Thoracic aorta (tissue), 2 donors: ENCODE results near the gene MAP7D3. TPM values are rescaled to one million over a fixed set of nuclear protein-coding genes. Genes with fewer than 3 reads are reported as not detected.
A peak's percentile ranks its signal among the peaks of the same experiment; 100 is the strongest.
"Not testable (repeated sequence)": the region's sequence is repeated elsewhere in the genome, so short reads cannot be mapped to it uniquely, and the experiment has no call there.

Source experiments
- ATAC-seq: fragments of 150-250 bp; one replicate; pipeline ENCODE4 v1.8.0; 2017; ENCODE audit warnings: low read depth; ENCODE audit not compliant: insufficient number of reproducible peaks, low FRiP score
- DNase-seq: peaks from one replicate; pipeline ENCODE4 v3.0.0-alpha.2; 2020; ENCODE audit warnings: low spot score
- H3K27ac ChIP-seq, 2 donors: fragments of 200-600 bp; sonication (generic); 1 replicate in 1 of 2; 2 replicates in 1 of 2; pipeline ENCODE4 v1.5.1; 2016; ENCODE audit warnings: mild to moderate bottlenecking in 2 of 2, moderate library complexity in 2 of 2
- H3K27me3 ChIP-seq: fragments of 200-600 bp; sonication (generic); replicated peaks from 2 replicates; pipeline ENCODE4 v1.6.0; 2016; ENCODE audit warnings: mild to moderate bottlenecking; ENCODE audit not compliant: insufficient read depth
- H3K36me3 ChIP-seq: fragments of 200-600 bp; sonication (generic); one replicate; pipeline ENCODE4 v1.5.1; 2016
- H3K4me1 ChIP-seq, 2 donors: fragments of 200-600 bp; sonication (generic); 1 replicate in 1 of 2; 2 replicates in 1 of 2; pipeline versions ENCODE4 v1.5.1 to v1.6.0; 2016; ENCODE audit warnings: low read depth in 2 of 2, mild to moderate bottlenecking in 1 of 2; ENCODE audit not compliant: control insufficient read depth in 1 of 2
- H3K4me3 ChIP-seq: fragments of 200-600 bp; sonication (generic); 2 replicates; pipeline ENCODE4 v1.5.1; 2016; ENCODE audit warnings: mild to moderate bottlenecking
- H3K9me3 ChIP-seq: fragments of 200-600 bp; sonication (generic); 2 replicates; pipeline ENCODE4 v1.5.1; 2016
- total RNA-seq, 2 donors: library from RNA; depleted of rRNA; stranded (reverse); fragments of >200 nt; gene quantifications; one replicate each; pipeline versions ENCODE4 v1.1.0 to v1.2.3, GENCODE V29; 2016
- TF ChIP-seq, protein P1 (sequence below): fragments of 200-600 bp; sonication (generic); IDR thresholded peaks from one replicate; pipeline ENCODE4 v1.5.1; 2019; ENCODE audit warnings: antibody characterized with exemption

The MAP7D3 gene
- total RNA-seq, 2 donors from 2014 or later = 41.6 to 44.5 TPM

DNA sequence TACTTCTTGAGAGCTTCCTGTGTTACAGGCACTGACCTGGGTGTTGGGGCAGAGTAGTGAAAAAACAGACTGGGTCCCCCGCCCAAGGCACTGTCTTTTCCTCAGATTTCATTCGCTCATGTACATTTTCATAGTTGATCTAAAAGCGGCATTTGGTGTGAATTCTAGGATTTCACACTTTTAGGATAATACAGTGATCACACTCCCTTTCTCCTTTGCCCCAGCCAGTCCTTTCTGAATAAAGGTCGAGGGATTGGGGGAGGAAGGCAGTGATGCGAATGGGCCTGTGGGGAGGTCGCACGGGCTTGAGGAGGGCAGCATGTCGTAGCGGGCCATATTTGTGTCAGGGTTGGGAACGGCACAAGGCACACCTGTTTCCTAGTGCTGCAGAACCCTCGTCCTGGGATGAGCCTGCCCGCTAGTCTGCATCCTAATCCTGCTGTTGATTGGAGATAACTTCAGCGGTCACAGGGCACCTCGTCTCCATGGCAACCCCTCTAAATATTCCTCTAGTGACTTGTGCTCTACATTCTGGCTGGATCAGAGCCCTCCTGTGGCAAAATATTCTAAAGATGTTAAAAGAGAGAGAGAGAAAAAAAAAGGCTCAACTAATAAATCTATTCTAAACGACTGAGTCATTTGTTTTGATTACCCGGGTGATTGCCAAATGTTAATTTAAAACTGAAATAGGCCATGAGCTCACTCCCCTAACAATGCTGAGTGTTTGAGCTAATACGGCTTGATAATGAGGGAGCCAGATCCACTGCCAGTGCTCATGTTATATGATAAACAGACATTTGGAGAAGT, 82.1 kb downstream of the MAP7D3 start:
- Histone ChIP-seq H3K9me3 (no peaks in the 10 kb centered on the region), H3K4me1 (peaks cover 13 to 72% of the 10 kb centered on the region in 2 donors), H3K27me3 (no peaks in the 10 kb centered on the region), H3K4me3 (peak overlapping the region; percentile 41), H3K36me3 (no peaks in the 10 kb centered on the region), H3K27ac (peak overlapping the region; percentile 89 to 97)
- DNase-seq = peak; percentile 56
- TF ChIP-seq, protein P1, sequence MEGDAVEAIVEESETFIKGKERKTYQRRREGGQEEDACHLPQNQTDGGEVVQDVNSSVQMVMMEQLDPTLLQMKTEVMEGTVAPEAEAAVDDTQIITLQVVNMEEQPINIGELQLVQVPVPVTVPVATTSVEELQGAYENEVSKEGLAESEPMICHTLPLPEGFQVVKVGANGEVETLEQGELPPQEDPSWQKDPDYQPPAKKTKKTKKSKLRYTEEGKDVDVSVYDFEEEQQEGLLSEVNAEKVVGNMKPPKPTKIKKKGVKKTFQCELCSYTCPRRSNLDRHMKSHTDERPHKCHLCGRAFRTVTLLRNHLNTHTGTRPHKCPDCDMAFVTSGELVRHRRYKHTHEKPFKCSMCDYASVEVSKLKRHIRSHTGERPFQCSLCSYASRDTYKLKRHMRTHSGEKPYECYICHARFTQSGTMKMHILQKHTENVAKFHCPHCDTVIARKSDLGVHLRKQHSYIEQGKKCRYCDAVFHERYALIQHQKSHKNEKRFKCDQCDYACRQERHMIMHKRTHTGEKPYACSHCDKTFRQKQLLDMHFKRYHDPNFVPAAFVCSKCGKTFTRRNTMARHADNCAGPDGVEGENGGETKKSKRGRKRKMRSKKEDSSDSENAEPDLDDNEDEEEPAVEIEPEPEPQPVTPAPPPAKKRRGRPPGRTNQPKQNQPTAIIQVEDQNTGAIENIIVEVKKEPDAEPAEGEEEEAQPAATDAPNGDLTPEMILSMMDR = no peak
- ATAC-seq = peak; percentile 87

DNA sequence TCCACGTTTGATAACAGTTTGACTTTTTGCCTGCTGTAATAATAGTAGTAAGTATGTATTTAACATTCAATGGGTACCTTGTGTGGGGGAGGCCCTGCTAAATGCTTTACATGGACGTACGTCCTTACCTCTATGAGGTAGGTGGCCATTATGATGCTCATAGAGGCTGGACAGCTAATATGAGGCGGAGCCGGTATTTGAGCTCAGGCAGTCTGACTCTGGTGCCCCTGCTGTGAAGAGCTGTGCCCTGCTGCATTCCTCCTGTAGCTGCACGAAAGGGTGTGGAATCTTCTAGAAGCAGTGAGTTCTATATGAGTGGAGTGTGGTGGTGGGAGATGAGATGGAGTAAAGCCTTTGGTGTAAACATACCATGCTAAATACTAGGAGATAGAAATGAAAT, 83.2 kb downstream of the MAP7D3 start:
- Histone ChIP-seq H3K4me1 (peaks cover 17 to 66% of the 10 kb centered on the region in 2 donors), H3K4me3 (peak overlapping the region; percentile 41), H3K27ac (peak overlapping the region; percentile 89 to 97)
- ATAC-seq, H3K9me3 ChIP-seq, H3K36me3 ChIP-seq, H3K27me3 ChIP-seq, DNase-seq: not testable (repeated sequence)

DNA sequence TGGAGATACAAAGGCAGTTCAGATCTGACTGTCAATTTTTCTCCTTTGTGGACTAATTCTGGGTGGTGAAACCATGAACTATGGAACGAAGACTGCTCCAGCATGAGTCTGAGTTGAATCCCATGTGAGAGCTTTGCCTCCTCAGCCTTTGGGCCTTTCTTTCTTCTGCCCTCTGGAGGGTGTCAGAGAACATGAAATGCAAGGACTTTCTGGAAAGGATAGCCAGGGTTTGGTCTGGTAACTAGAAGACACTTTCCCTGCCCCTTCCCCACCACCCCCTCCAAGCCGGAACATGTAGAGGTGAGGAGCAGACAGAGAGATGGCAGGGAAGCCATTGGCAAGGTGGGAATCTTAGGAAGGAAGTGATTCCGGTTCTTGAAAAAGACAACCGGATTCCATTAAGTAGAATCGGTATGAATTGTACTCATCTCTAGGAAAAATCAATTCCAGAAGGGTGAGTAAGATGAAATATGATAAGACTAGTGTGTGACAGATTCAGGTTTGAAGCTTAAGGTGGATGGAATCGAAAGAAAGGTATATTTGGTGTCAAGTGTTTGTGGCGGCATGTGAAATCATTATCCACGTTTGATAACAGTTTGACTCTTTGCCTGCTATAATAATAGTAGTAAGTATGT, 84.9 kb downstream of the MAP7D3 start:
- ATAC-seq (no peak), DNase-seq (no peak)
- Histone ChIP-seq H3K4me3 (peak overlapping the region; percentile 39), H3K36me3 (no peaks in the 10 kb centered on the region), H3K27ac (peak overlapping the region; percentile 61 to 97), H3K27me3 (no peaks in the 10 kb centered on the region), H3K9me3 (no peaks in the 10 kb centered on the region), H3K4me1 (peaks cover 24 to 68% of the 10 kb centered on the region in 2 donors)
- TF ChIP-seq, protein P1 = peak; percentile 28

DNA sequence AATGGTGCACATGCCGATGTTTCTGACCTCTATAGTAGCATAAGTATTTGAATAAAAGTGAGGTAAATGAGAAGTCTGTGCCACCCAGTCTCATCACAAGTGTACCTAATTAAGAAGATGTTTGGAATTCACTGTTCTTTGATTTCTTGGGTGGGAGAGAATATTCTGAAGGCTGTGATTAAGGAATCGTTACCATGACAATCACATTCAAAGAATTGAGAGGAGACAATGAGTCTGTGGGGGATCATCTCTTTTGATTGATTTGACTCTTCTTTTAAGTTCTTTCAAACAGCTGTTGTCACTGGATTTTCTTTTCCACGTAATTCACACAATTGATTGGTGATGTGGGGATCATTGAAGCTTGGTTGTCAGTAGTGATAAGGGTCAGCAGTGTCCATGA, 85.8 kb downstream of the MAP7D3 start:
- peaks cover 18 to 66% of the 10 kb centered on the region in 2 donors for H3K4me1 ChIP-seq
- no peaks in the 10 kb centered on the region for H3K36me3 ChIP-seq
- DNase-seq (no peak), ATAC-seq (no peak)
- no peaks in the 10 kb centered on the region for H3K27me3 ChIP-seq
- TF ChIP-seq, protein P1 = no peak
- H3K4me3 ChIP-seq = no peak overlapping the region
- H3K9me3 ChIP-seq = no peaks in the 10 kb centered on the region
- peak overlapping the region in 1 of 2 donors; percentile 97 for H3K27ac ChIP-seq

DNA sequence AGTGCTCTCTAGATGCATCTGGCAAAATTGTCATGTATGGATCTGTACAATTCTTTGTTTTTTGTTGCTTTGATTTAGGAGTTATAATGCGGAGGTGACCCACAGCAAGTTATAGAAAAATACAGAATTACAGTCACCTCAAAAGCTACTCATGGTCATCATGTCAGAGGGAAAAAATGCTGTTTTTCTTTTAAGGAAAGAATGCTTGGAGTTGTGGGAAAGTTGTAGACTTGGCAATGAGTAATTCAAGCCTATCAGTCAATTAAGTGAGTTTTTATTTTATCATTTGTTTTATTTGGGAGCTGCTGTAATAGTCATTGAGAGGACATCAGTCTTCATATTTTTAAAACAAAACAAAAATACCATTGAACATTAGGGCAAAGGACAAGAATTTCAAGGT, 87.5 kb downstream of the MAP7D3 start:
- no peaks in the 10 kb centered on the region for H3K27me3 ChIP-seq
- no peaks in the 10 kb centered on the region for H3K9me3 ChIP-seq
- peak overlapping the region; percentile 70 to 97 for H3K27ac ChIP-seq
- no peaks in the 10 kb centered on the region for H3K36me3 ChIP-seq
- DNase-seq (no peak), ATAC-seq (no peak)
- peak overlapping the region; percentile 27 for H3K4me3 ChIP-seq
- TF ChIP-seq, protein P1 = no peak
- peaks cover 19 to 72% of the 10 kb centered on the region in 2 donors for H3K4me1 ChIP-seq

Other genes with a start within 250 kb of the MAP7D3 start
- gene FHL1, start 103.9 kb downstream of the MAP7D3 start, total RNA-seq = 1,000 to 10,000 TPM; 1,134 to 3,147 TPM
- gene ADGRG4, start 49.6 kb upstream of the MAP7D3 start, total RNA-seq = under 1 TPM; 0.14 to 0.41 TPM
- not detected for gene BRS3, start 236.5 kb upstream of the MAP7D3 start, total RNA-seq
- gene HTATSF1, start 246.2 kb upstream of the MAP7D3 start, total RNA-seq = 10 to 100 TPM; 47.2 to 59.3 TPM